Endothelial cell of umbilical vein (primary cell): Measurements from ENCODE around the gene MORF4L1. TPM values are rescaled to one million over a fixed set of nuclear protein-coding genes. Genes with fewer than 3 reads are reported as not detected.

Experiments
- BruUV-seq: library from RNA; stranded (reverse); fragments of 400-500 nt; replicated peaks from 2 replicates; lab custom pipeline; 2021; lab: Mats Ljungman, UMichigan
- CTCF ChIA-PET: fragments of 300-600, 350-600 bp; sonication (Branson Sonifier 250); formaldehyde crosslinking; loops from one replicate; lab custom pipeline; 2021; ENCODE audit warnings: antibody characterized with exemption, inconsistent platforms; lab: Charles Lee
- POLR2A ChIA-PET: fragments of 300-600, 350-600 bp; sonication (Branson Sonifier 250); formaldehyde crosslinking; loops from one replicate; lab custom pipeline; 2021; ENCODE audit warnings: antibody characterized with exemption, inconsistent platforms; lab: Charles Lee
- DNase-seq: peaks from one replicate; pipeline ENCODE4 v3.0.0-alpha.2; 2011; ENCODE audit warnings: low read depth, low spot score
- FAIRE-seq: peaks from 2 replicates; lab custom pipeline; 2011; peaks lifted over from hg19 to GRCh38; lab: Jason Lieb, UNC
- H2AFZ ChIP-seq: 2 replicates; pipeline ENCODE4 v1.6.0; 2012; ENCODE audit warnings: low read depth, low read length, control low read depth, inconsistent platforms
- H3K27ac ChIP-seq: 2 replicates; pipeline ENCODE4 v1.5.1; 2011; ENCODE audit warnings: low read depth, mild to moderate bottlenecking, control low read depth, low read length, moderate library complexity; ENCODE audit not compliant: insufficient read depth
- H3K27me3 ChIP-seq, 2 experiments: 2 replicates each; pipeline versions ENCODE4 v1.6.0 to v1.6.1; 2011; ENCODE audit warnings: low read length in 2 of 2, mixed read lengths in 1 of 2; ENCODE audit not compliant: control insufficient read depth in 2 of 2, insufficient read depth in 2 of 2
- H3K36me3 ChIP-seq, 2 experiments: 2 replicates in 1 of 2; 3 replicates in 1 of 2; pipeline ENCODE4 v1.5.1; 2011; ENCODE audit warnings: low read length in 2 of 2, mild to moderate bottlenecking in 1 of 2, moderate library complexity in 1 of 2; ENCODE audit not compliant: control insufficient read depth in 2 of 2, insufficient read depth in 2 of 2; ENCODE audit errors: extremely low read depth in 1 of 2
- H3K4me1 ChIP-seq: 3 replicates; pipeline ENCODE4 v1.5.1; 2011; ENCODE audit warnings: mild to moderate bottlenecking, low read length; ENCODE audit not compliant: control insufficient read depth, insufficient read depth; ENCODE audit errors: extremely low read depth
- H3K4me2 ChIP-seq: 2 replicates; pipeline ENCODE4 v1.6.1; 2011; ENCODE audit warnings: low read length, control low read depth, mixed read lengths; ENCODE audit not compliant: insufficient read depth
- H3K4me3 ChIP-seq, 3 experiments: fragments of 200-600 bp in 1 of 3; sonication (generic), shearing (Covaris generic) in 1 of 3; replicated peaks in 1 of 3; 2 replicates each; pipeline ENCODE4 v1.5.1; 2011 to 2016; ENCODE audit warnings: control low read depth in 3 of 3, low read length in 3 of 3, mild to moderate bottlenecking in 2 of 3, inconsistent platforms in 1 of 3, low read depth in 1 of 3, moderate library complexity in 1 of 3; ENCODE audit not compliant: insufficient read depth in 1 of 3
- H3K79me2 ChIP-seq: 2 replicates; pipeline ENCODE4 v1.6.0; 2012; ENCODE audit warnings: low read length, inconsistent platforms; ENCODE audit not compliant: control insufficient read depth, insufficient read depth
- H3K9ac ChIP-seq: replicated peaks from 2 replicates; pipeline ENCODE3; 2011; ENCODE audit warnings: low read length, control low read depth; ENCODE audit not compliant: insufficient read depth; ENCODE audit errors: extremely low read depth
- H3K9me1 ChIP-seq: replicated peaks from 3 replicates; pipeline ENCODE4 v1.6.0; 2011; ENCODE audit warnings: mild to moderate bottlenecking, low read length; ENCODE audit not compliant: control insufficient read depth, insufficient read depth; ENCODE audit errors: extremely low read depth
- H3K9me3 ChIP-seq: replicated peaks from 2 replicates; pipeline ENCODE4 v1.5.1; 2012; ENCODE audit warnings: low read length, inconsistent platforms; ENCODE audit not compliant: control insufficient read depth, insufficient read depth
- H4K20me1 ChIP-seq: replicated peaks from 2 replicates; pipeline ENCODE3; 2011; ENCODE audit warnings: mild to moderate bottlenecking, low read length; ENCODE audit not compliant: control insufficient read depth, insufficient read depth; ENCODE audit errors: extremely low read depth
- CTCF ChIP-seq, 2 donors: IDR thresholded peaks; 1 replicate in 1 of 2; 2 replicates in 1 of 2; pipeline ENCODE4 v1.5.1; 2011; ENCODE audit warnings: low read length in 2 of 2, mild to moderate bottlenecking in 2 of 2, moderate library complexity in 2 of 2, control low read depth in 1 of 2, inconsistent platforms in 1 of 2, low read depth in 1 of 2; ENCODE audit not compliant: insufficient read depth in 1 of 2; ENCODE audit errors: extremely low read depth in 1 of 2
- EZH2 ChIP-seq: IDR thresholded peaks from 2 replicates; pipeline ENCODE4 v1.6.1; 2012; ENCODE audit warnings: borderline replicate concordance, low read depth, mild to moderate bottlenecking, moderate library complexity, low read length, inconsistent platforms; ENCODE audit not compliant: severe bottlenecking
- FOS ChIP-seq: IDR thresholded peaks from 2 replicates; pipeline ENCODE4 v1.6.1; 2011; ENCODE audit warnings: mild to moderate bottlenecking, low read length, moderate library complexity, borderline replicate concordance; ENCODE audit not compliant: insufficient read depth
- GATA2 ChIP-seq: IDR thresholded peaks from 2 replicates; pipeline ENCODE4 v1.7.0; 2011; ENCODE audit warnings: low read depth, mild to moderate bottlenecking, moderate library complexity, mixed read lengths, low read length; ENCODE audit not compliant: insufficient read length, insufficient read depth
- JUN ChIP-seq: IDR thresholded peaks from 2 replicates; pipeline ENCODE4 v1.6.1; 2011; ENCODE audit warnings: borderline replicate concordance, low read depth; ENCODE audit not compliant: insufficient read length, insufficient read depth
- MYC ChIP-seq: IDR thresholded peaks from one replicate; pipeline ENCODE4 v1.6.1; 2011; ENCODE audit warnings: mild to moderate bottlenecking, low read depth, low read length
- POLR2A ChIP-seq: IDR thresholded peaks from 2 replicates; pipeline ENCODE4 v1.6.1; 2012; ENCODE audit warnings: low read depth, mild to moderate bottlenecking, control low read depth, low read length
- POLR2AphosphoS5 ChIP-seq: IDR thresholded peaks from 2 replicates; pipeline ENCODE4 v1.6.1; 2012; ENCODE audit warnings: low read depth, mild to moderate bottlenecking, control low read depth, low read length, moderate library complexity; ENCODE audit not compliant: insufficient read depth
- dilution Hi-C: fragments of 300-500 bp; cut with MboI; formaldehyde crosslinking; loops from one replicate; pipeline ENCODE4 v1.15.0; 2019; ENCODE audit warnings: low sequenced_read_pairs; ENCODE audit not compliant: extremely low pct_ligation_motif_present
- intact Hi-C: fragments of 100-400 bp; cut with micrococcal nuclease; formaldehyde crosslinking; loops from one replicate; pipeline ENCODE4 v1.10.0; 2022
- polyA plus RNA-seq, 4 experiments: library from polyadenylated mRNA; depleted of rRNA in 3 of 4; stranded (reverse) in 3 of 4; unstranded in 1 of 4; fragments of >200 nt; gene quantifications; 2 replicates each; pipeline versions ENCODE4 v1.2.1 to v1.2.3, GENCODE V29; 2011 to 2012; ENCODE audit warnings: missing spikeins in 1 of 4
- total RNA-seq: library from RNA; stranded (reverse); gene quantifications from 2 replicates; pipeline ENCODE4 v1.2.3, GENCODE V29; 2021
- TF ChIP-seq, protein P1 (sequence below): IDR thresholded peaks from 2 replicates; pipeline ENCODE4 v1.6.1; 2011; ENCODE audit not compliant: insufficient read depth, insufficient read length

MORF4L1 gene
- total and polyA plus RNA-seq, 2 donors (not counting 3 experiments of a cell fraction or from before 2014, with no cell fraction given) = 164 to 404 TPM

- peaks cover 7 to 8% of the 10 kb centered on the region in 2 experiments for H3K27me3 ChIP-seq
- H3K9ac ChIP-seq = no peak overlapping the region
- H3K9me3 ChIP-seq = no peaks in the 10 kb centered on the region
- no peaks in the 10 kb centered on the region for H3K4me1 ChIP-seq
- no peak overlapping the region for H3K4me2 ChIP-seq
- CTCF ChIA-PET = no interaction called here
- no peaks in the 10 kb centered on the region for H4K20me1 ChIP-seq
- FAIRE-seq = no peak
- no peaks in the 10 kb centered on the region for H3K79me2 ChIP-seq
- intact Hi-C loops (no loop called here), dilution Hi-C loops (no loop called here)
- POLR2A ChIA-PET = no interaction called here
- H3K27ac ChIP-seq = no peak overlapping the region
- BruUV-seq = no TSS peak
- H2AFZ ChIP-seq = no peak overlapping the region
- H3K4me3 ChIP-seq = no peak overlapping the region
- no peak for DNase-seq
- TF ChIP-seq EZH2 = no peak
- TF ChIP-seq FOS = no peak
- TF ChIP-seq GATA2 = no peak
- TF ChIP-seq, protein P1, sequence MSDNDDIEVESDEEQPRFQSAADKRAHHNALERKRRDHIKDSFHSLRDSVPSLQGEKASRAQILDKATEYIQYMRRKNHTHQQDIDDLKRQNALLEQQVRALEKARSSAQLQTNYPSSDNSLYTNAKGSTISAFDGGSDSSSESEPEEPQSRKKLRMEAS = no peak
- TF ChIP-seq POLR2A = no peak
- no peak for TF ChIP-seq CTCF (IDR thresholded peaks at IDR 0.05; ENCODE audit: extremely low read depth in 1 of 2, insufficient read depth in 1 of 2, low read depth in 1 of 2, low read length in 2 of 2)
- no peak for TF ChIP-seq JUN
- TF ChIP-seq POLR2AphosphoS5 = no peak
- TF ChIP-seq MYC = no peak
- no peaks in the 10 kb centered on the region for H3K9me1 ChIP-seq
- no peaks in the 10 kb centered on the region for H3K36me3 ChIP-seq
Observed at GRCh38 chr15:78837131-78837530, 35.6 kb upstream of the MORF4L1 start.
